Suprapubic skin (tissue), 4 donors: ENCODE data around the gene ADAMTS17. TPM values are rescaled to one million over a fixed set of nuclear protein-coding genes. Genes with fewer than 3 reads are reported as not detected.

ENCODE experiments used
- DNase-seq, 2 donors: peaks; one replicate each; pipeline ENCODE4 v3.0.0-alpha.2; 2019; ENCODE audit warnings: low spot score in 2 of 2
- H3K27ac ChIP-seq: fragments of 200-600 bp; sonication (generic); one replicate; pipeline ENCODE4 v1.5.1; 2019
- H3K27me3 ChIP-seq: fragments of 200-600 bp; sonication (generic); one replicate; pipeline ENCODE4 v1.5.1; 2019
- H3K36me3 ChIP-seq: fragments of 200-600 bp; sonication (generic); one replicate; pipeline ENCODE4 v1.5.1; 2019
- H3K4me1 ChIP-seq: fragments of 200-600 bp; sonication (generic); one replicate; pipeline ENCODE4 v1.5.1; 2019
- H3K4me3 ChIP-seq: fragments of 200-600 bp; sonication (generic); one replicate; pipeline ENCODE4 v1.5.1; 2019; ENCODE audit warnings: mild to moderate bottlenecking
- H3K9me3 ChIP-seq: fragments of 200-600 bp; sonication (generic); one replicate; pipeline ENCODE4 v1.5.1; 2019
- EP300 ChIP-seq: sonication (generic); formaldehyde crosslinking; IDR thresholded peaks from one replicate; pipeline ENCODE4 v1.6.1; 2017; ENCODE audit warnings: antibody characterized with exemption
- POLR2A ChIP-seq, 2 donors: fragments of 450-650 bp; IDR thresholded peaks; one replicate each; pipeline ENCODE4 v1.6.1; 2017; ENCODE audit warnings: antibody characterized with exemption in 2 of 2, mild to moderate bottlenecking in 2 of 2, moderate library complexity in 2 of 2
- POLR2AphosphoS5 ChIP-seq, 3 donors: sonication (generic); formaldehyde crosslinking; IDR thresholded peaks; one replicate each; pipeline ENCODE4 v1.6.1; 2017; ENCODE audit warnings: antibody characterized with exemption in 3 of 3
- WGBS: methylation state at CpG from one replicate; pipeline ENCODE4 v1.1.5; 2018; 5-methylcytosine and 5-hydroxymethylcytosine counted together
- total RNA-seq, 4 donors: library from RNA; depleted of rRNA; stranded (reverse); fragments of >200 nt; gene quantifications; one replicate each; pipeline ENCODE4 v1.1.0, GENCODE V29; 2016
- TF ChIP-seq, protein P1 (sequence below), 2 donors: fragments of 200-600 bp in 1 of 2; fragments of 450-650 bp in 1 of 2; sonication (generic) in 1 of 2; IDR thresholded peaks; one replicate each; pipeline ENCODE4 v1.5.1; 2016 to 2019; ENCODE audit warnings: antibody characterized with exemption in 2 of 2, mild to moderate bottlenecking in 1 of 2, moderate library complexity in 1 of 2

Gene ADAMTS17
- total RNA-seq, 4 donors from 2014 or later = 4.2 to 12.3 (median 6.3) TPM

DNA sequence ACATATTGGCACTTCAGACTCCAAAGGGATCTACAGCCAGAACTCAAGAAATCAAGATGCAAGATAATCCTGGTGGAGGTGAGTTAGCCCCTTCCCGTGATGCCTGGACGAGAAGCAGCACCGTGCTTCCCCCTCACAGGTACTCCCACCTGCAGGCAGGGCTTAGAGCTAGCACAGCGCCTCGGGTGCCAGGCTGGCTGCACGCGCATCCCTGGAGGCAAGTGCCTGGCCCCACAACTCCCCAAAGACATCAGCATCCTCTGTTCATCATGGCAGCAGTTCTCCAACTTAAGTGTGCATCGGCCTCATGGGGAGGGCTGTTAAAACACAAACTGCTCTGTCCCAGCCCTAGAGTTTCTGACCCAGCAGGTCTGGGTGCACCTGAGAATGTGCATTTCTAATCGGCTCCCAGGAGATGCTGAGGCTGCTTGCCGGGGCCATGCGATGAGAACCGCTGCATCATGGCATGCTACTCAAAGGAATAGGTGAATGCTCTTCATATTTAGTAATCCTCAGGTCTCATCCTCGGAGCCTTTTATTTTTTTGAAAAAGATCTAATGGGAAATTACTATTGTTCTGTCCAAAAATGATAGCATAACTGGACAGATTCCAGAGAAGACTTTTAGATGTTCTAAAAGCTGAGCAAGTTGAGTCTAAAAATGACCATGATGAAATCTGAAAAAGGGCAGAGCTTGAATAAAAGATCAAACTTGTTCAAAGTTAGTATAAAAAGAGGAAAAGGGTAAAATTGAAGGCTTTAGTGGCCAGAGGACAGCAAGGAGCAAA lies 244.2 kb downstream of the ADAMTS17 start:
- H3K36me3 ChIP-seq = no peaks in the 10 kb centered on the region
- no peak for DNase-seq
- H3K27me3 ChIP-seq = no peaks in the 10 kb centered on the region
- WGBS = 92% methylated on average over 13 of the region's 13 CpGs
- no peak overlapping the region for H3K27ac ChIP-seq
- H3K4me1 ChIP-seq = no peaks in the 10 kb centered on the region
- H3K9me3 ChIP-seq = no peaks in the 10 kb centered on the region
- H3K4me3 ChIP-seq = no peak overlapping the region
- TF ChIP-seq EP300 (no peak), POLR2AphosphoS5 (IDR thresholded peaks at IDR 0.05) (no peak), POLR2A (IDR thresholded peaks at IDR 0.05) (no peak)
- TF ChIP-seq, protein P1, sequence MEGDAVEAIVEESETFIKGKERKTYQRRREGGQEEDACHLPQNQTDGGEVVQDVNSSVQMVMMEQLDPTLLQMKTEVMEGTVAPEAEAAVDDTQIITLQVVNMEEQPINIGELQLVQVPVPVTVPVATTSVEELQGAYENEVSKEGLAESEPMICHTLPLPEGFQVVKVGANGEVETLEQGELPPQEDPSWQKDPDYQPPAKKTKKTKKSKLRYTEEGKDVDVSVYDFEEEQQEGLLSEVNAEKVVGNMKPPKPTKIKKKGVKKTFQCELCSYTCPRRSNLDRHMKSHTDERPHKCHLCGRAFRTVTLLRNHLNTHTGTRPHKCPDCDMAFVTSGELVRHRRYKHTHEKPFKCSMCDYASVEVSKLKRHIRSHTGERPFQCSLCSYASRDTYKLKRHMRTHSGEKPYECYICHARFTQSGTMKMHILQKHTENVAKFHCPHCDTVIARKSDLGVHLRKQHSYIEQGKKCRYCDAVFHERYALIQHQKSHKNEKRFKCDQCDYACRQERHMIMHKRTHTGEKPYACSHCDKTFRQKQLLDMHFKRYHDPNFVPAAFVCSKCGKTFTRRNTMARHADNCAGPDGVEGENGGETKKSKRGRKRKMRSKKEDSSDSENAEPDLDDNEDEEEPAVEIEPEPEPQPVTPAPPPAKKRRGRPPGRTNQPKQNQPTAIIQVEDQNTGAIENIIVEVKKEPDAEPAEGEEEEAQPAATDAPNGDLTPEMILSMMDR (IDR thresholded peaks at IDR 0.05) = no peak

DNA sequence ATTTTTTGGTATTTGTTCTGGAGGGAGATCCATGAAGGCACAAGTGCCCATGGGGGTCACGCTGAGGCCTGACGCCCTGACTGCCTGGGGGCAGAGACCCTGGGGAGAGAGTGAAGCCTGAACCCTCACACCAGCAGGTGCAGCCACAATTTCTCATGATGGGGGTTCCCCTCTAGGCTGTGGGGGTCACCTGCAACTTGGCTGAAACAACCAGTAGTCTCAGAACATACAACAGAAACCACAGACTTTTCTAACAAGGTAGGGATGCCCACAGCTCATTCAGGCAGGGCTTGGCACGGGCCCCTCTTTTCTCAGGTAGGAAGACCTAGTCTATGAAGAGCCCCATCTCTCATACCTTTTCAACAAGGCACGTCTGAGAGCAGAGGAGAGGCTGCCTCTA lies 245.1 kb downstream of the ADAMTS17 start:
- Histone ChIP-seq H3K36me3 (no peaks in the 10 kb centered on the region), H3K4me1 (no peaks in the 10 kb centered on the region), H3K9me3 (no peaks in the 10 kb centered on the region), H3K4me3 (no peak overlapping the region), H3K27me3 (no peaks in the 10 kb centered on the region), H3K27ac (no peak overlapping the region)
- DNase-seq = no peak
- TF ChIP-seq POLR2A (IDR thresholded peaks at IDR 0.05) = no peak
- TF ChIP-seq POLR2AphosphoS5 (IDR thresholded peaks at IDR 0.05) = no peak
- no peak for TF ChIP-seq EP300
- TF ChIP-seq, protein P1 (IDR thresholded peaks at IDR 0.05) = no peak
- 85% methylated on average over 4 of the region's 4 CpGs for WGBS

DNA sequence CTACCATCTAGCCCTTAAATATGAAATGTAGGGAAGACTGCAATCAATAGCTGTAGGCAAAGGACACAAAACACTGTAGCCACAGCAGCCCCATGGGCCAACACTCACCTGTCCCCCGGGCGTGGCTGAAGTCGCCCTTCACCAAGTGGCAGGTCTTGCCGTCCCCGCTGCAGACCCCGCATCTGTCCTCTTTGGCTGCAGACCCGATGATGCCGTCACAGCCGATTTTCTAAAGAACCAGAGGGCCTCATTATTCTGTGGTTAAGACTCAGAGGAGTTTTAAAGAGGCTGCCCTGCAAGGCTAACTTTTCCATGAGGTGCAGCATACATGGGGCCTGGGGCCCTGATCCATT lies 245.6 kb downstream of the ADAMTS17 start:
- no peaks in the 10 kb centered on the region for H3K4me1 ChIP-seq
- TF ChIP-seq, protein P1 (IDR thresholded peaks at IDR 0.05) = no peak
- TF ChIP-seq EP300 = no peak
- TF ChIP-seq POLR2AphosphoS5 (IDR thresholded peaks at IDR 0.05) = no peak
- no peak for TF ChIP-seq POLR2A (IDR thresholded peaks at IDR 0.05)
- no peak overlapping the region for H3K4me3 ChIP-seq
- no peak for DNase-seq
- WGBS = 80% methylated on average over 6 of the region's 9 CpGs
- no peaks in the 10 kb centered on the region for H3K9me3 ChIP-seq
- H3K27ac ChIP-seq = no peak overlapping the region
- no peaks in the 10 kb centered on the region for H3K36me3 ChIP-seq
- no peaks in the 10 kb centered on the region for H3K27me3 ChIP-seq

DNA sequence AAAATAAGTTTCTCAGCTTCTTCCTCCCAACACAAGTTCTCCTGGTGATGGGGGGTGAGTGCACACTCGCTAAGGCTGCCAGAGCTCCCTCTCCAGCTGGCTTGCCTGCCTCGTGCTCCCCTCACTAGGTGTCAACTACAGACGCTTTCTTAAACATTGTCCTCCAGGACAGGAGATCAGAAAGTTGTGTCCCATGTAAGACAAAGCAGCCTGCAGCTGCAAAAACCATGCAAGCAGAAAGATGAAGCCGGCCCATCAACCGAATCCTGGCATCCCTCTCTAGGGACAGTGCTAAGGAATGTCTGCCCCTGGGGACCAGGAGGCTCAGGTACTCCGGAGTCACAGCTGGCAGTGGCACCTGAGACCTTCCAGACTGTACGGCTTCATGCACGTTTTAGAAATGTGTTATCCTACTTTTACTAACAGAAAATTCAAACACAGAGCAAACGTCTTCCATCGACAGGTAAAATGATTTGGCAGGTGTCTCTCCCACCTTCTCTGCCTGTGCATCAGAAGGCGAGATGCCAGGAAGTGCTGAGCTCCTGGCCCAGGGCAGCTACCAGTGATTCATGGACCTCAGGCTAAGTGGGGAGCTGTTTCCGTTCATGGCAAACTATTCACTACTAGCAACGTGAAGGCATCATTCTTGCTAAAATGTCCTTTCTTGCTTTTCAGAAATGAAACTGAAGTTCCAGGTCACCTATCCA lies 246.1 kb downstream of the ADAMTS17 start:
- DNase-seq = no peak
- Histone ChIP-seq H3K9me3 (no peaks in the 10 kb centered on the region), H3K36me3 (no peaks in the 10 kb centered on the region), H3K27ac (no peak overlapping the region), H3K4me1 (no peaks in the 10 kb centered on the region), H3K4me3 (no peak overlapping the region), H3K27me3 (no peaks in the 10 kb centered on the region)
- no peak for TF ChIP-seq POLR2A (IDR thresholded peaks at IDR 0.05)
- no peak for TF ChIP-seq EP300
- TF ChIP-seq, protein P1 (IDR thresholded peaks at IDR 0.05) = no peak
- TF ChIP-seq POLR2AphosphoS5 (IDR thresholded peaks at IDR 0.05) = no peak
- WGBS = 71% methylated on average over 13 of the region's 13 CpGs

DNA sequence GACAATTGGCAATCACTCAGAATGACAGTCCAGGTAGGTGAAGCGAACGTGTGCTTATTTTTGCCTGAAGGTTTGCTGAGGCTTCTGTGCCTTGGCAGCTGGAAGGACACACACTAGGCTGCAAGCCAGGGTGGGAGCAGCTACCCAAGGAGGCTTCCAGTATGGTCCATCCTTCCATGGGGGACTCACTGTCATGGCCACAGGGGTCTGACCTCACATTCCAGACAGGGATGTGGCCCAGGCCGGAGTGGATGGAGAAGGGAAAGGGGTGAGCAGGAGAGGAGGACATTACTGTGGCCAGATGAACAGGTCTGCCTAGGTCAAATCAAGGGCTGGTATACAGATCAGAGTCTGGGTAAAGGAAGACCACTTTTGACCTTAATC lies 247.7 kb downstream of the ADAMTS17 start:
- TF ChIP-seq, protein P1 (IDR thresholded peaks at IDR 0.05) = no peak
- TF ChIP-seq POLR2A (IDR thresholded peaks at IDR 0.05) = no peak
- no peak for TF ChIP-seq POLR2AphosphoS5 (IDR thresholded peaks at IDR 0.05)
- TF ChIP-seq EP300 = no peak
- no peak for DNase-seq
- Histone ChIP-seq H3K4me3 (no peak overlapping the region), H3K9me3 (no peaks in the 10 kb centered on the region), H3K36me3 (no peaks in the 10 kb centered on the region), H3K27me3 (no peaks in the 10 kb centered on the region), H3K27ac (no peak overlapping the region), H3K4me1 (no peaks in the 10 kb centered on the region)
- WGBS = 78% methylated on average over 3 of the region's 3 CpGs
